GM12878 (cell line): Measurements from ENCODE around the gene DPF3. TPM values are rescaled to one million over a fixed set of nuclear protein-coding genes. Genes with fewer than 3 reads are reported as not detected.

Experiments
- BACH1 ChIP-seq: fragments of 450-650 bp; IDR thresholded peaks from 2 replicates; pipeline ENCODE4 v1.6.1; 2017; ENCODE audit warnings: mild to moderate bottlenecking, borderline replicate concordance
- CBX3 ChIP-seq: fragments of 200-600 bp; sonication (generic); IDR thresholded peaks from 2 replicates; pipeline ENCODE4 v1.6.1; 2016; ENCODE audit warnings: low read depth, borderline replicate concordance
- CBX5 ChIP-seq: sonication (generic); IDR thresholded peaks from 2 replicates; pipeline ENCODE4 v1.6.1; 2016; ENCODE audit warnings: low read depth, moderate library complexity, mild to moderate bottlenecking, inconsistent platforms
- CHD1 ChIP-seq: IDR thresholded peaks from 2 replicates; pipeline ENCODE4 v1.6.1; 2012; ENCODE audit warnings: low read depth, low read length, improper control_type of control experiment
- CHD2 ChIP-seq: IDR thresholded peaks from 2 replicates; pipeline ENCODE4 v1.6.1; 2011; ENCODE audit warnings: low read depth, low read length, improper control_type of control experiment, borderline replicate concordance
- CHD4 ChIP-seq: fragments of 200-600 bp; sonication (generic); IDR thresholded peaks from 2 replicates; pipeline ENCODE4 v1.6.1; 2016; ENCODE audit warnings: mild to moderate bottlenecking
- CREM ChIP-seq: IDR thresholded peaks from 2 replicates; pipeline ENCODE4 v1.6.1; 2014; ENCODE audit warnings: antibody characterized with exemption, low read depth
- EED ChIP-seq: sonication (generic); IDR thresholded peaks from 2 replicates; pipeline ENCODE4 v1.6.1; 2016; ENCODE audit warnings: antibody characterized with exemption, low read depth
- HDGF ChIP-seq: fragments of 450-650 bp; IDR thresholded peaks from 2 replicates; pipeline ENCODE4 v1.6.1; 2016; ENCODE audit warnings: antibody characterized with exemption
- LARP7 ChIP-seq: fragments of 450-650 bp; IDR thresholded peaks from 2 replicates; pipeline ENCODE4 v1.6.1; 2017; ENCODE audit warnings: mild to moderate bottlenecking
- NFXL1 ChIP-seq: fragments of 450-650 bp; IDR thresholded peaks from 2 replicates; pipeline ENCODE4 v1.6.1; 2017; ENCODE audit warnings: antibody characterized with exemption, mild to moderate bottlenecking, borderline replicate concordance
- NFYB ChIP-seq: IDR thresholded peaks from 2 replicates; pipeline ENCODE4 v1.6.1; 2011; ENCODE audit warnings: low read depth, mild to moderate bottlenecking, low read length, improper control_type of control experiment, moderate library complexity; ENCODE audit not compliant: insufficient read depth
- PAX5 ChIP-seq: IDR thresholded peaks from 2 replicates; pipeline ENCODE4 v1.6.1; 2011; ENCODE audit warnings: low read depth, low read length, borderline replicate concordance
- PML ChIP-seq: IDR thresholded peaks from 2 replicates; pipeline ENCODE4 v1.6.1; 2012; ENCODE audit warnings: low read length, inconsistent platforms
- POU2F2 ChIP-seq: IDR thresholded peaks from 3 replicates; pipeline ENCODE4 v1.6.1; 2011; ENCODE audit warnings: low read depth, mild to moderate bottlenecking, low read length, borderline replicate concordance
- RB1 ChIP-seq: fragments of 450-650 bp; formaldehyde crosslinking; IDR thresholded peaks from 2 replicates; pipeline ENCODE4 v1.6.1; 2017; ENCODE audit warnings: mild to moderate bottlenecking, borderline replicate concordance
- SIN3A ChIP-seq: IDR thresholded peaks from 2 replicates; pipeline ENCODE4 v1.6.1; 2012; ENCODE audit warnings: low read depth, low read length, improper control_type of control experiment
- SIX5 ChIP-seq: IDR thresholded peaks from 2 replicates; pipeline ENCODE4 v1.6.1; 2011; ENCODE audit warnings: mild to moderate bottlenecking, low read depth, low read length, moderate library complexity; ENCODE audit not compliant: severe bottlenecking
- SPI1 ChIP-seq: IDR thresholded peaks from 2 replicates; pipeline ENCODE4 v1.6.1; 2011; ENCODE audit warnings: low read depth, mild to moderate bottlenecking, low read length, moderate library complexity, borderline replicate concordance; ENCODE audit not compliant: insufficient read depth
- SREBF2 ChIP-seq: IDR thresholded peaks from 2 replicates; pipeline ENCODE4 v1.6.1; 2012; ENCODE audit warnings: mild to moderate bottlenecking, low read length
- SRF ChIP-seq, 2 experiments: IDR thresholded peaks; 2 replicates each; pipeline ENCODE4 v1.6.1; 2011; ENCODE audit warnings: low read depth in 2 of 2, low read length in 2 of 2, mild to moderate bottlenecking in 1 of 2, moderate library complexity in 1 of 2
- TBL1XR1 ChIP-seq: IDR thresholded peaks from 2 replicates; pipeline ENCODE4 v1.6.1; 2012; ENCODE audit warnings: low read depth, low read length, improper control_type of control experiment
- YY1 ChIP-seq: IDR thresholded peaks from 2 replicates; pipeline ENCODE4 v1.6.1; 2011; ENCODE audit warnings: low read depth, mild to moderate bottlenecking, low read length
- ZNF24 ChIP-seq: fragments of 450-650 bp; IDR thresholded peaks from 2 replicates; pipeline ENCODE4 v1.6.1; 2017; ENCODE audit warnings: antibody characterized with exemption, mild to moderate bottlenecking
- ZNF384 ChIP-seq: IDR thresholded peaks from 2 replicates; pipeline ENCODE4 v1.6.1; 2012; ENCODE audit warnings: low read depth, mild to moderate bottlenecking, low read length, improper control_type of control experiment, borderline replicate concordance
- ZSCAN29 ChIP-seq: fragments of 450-650 bp; IDR thresholded peaks from 2 replicates; pipeline ENCODE4 v1.6.1; 2017; ENCODE audit warnings: mild to moderate bottlenecking, moderate library complexity
- ZZZ3 ChIP-seq: IDR thresholded peaks from 2 replicates; pipeline ENCODE4 v1.6.1; 2011; ENCODE audit warnings: low read depth; ENCODE audit not compliant: control insufficient read depth, insufficient read length
- polyA plus RNA-seq, 11 experiments: library from polyadenylated mRNA; depleted of rRNA in 4 of 11; unstranded in 6 of 11; stranded (reverse) in 5 of 11; fragments of >200 nt; fragmentation: Nextera tagmentation in 4 of 11; fragmentation: Illumina TruSeq in 1 of 11; extraction: Ambion mirVana in 4 of 11; extraction: Trizol in 1 of 11; gene quantifications; 1 replicate in 1 of 11; 2 replicates in 10 of 11; pipeline versions ENCODE4 v1.2.1 to v1.2.3, GENCODE V29; 2011 to 2016; ENCODE audit warnings: inconsistent platforms in 2 of 11, missing spikeins in 2 of 11, low read depth in 1 of 11
- total RNA-seq, 4 experiments: library from RNA; depleted of rRNA in 3 of 4; stranded (reverse); fragments of >200 nt in 3 of 4; fragmentation: Illumina TruSeq in 1 of 4; extraction: Trizol in 1 of 4; gene quantifications; 2 replicates each; pipeline versions ENCODE4 v1.2.1 to v1.2.3, GENCODE V29; 2013 to 2021
- TF ChIP-seq, protein P1 (sequence below): IDR thresholded peaks from 2 replicates; pipeline ENCODE4 v1.6.1; 2012; ENCODE audit warnings: low read depth, low read length, improper control_type of control experiment
- TF ChIP-seq, protein P2 (sequence below): fragments of 450-650 bp; IDR thresholded peaks from 2 replicates; pipeline ENCODE4 v1.6.1; 2016; ENCODE audit warnings: mild to moderate bottlenecking
- TF ChIP-seq, protein P3 (sequence below): fragments of 450-650 bp; conservative IDR thresholded peaks from 2 replicates; pipeline ENCODE4 v1.6.1; 2017; ENCODE audit warnings: mild to moderate bottlenecking, moderate library complexity

Gene DPF3
- total and polyA plus RNA-seq, 10 of the 15 experiments (the other 5 are each of a cell fraction or from before 2014, with no cell fraction given), result 0.69 to 8.0 (median 2.2) TPM

DNA sequence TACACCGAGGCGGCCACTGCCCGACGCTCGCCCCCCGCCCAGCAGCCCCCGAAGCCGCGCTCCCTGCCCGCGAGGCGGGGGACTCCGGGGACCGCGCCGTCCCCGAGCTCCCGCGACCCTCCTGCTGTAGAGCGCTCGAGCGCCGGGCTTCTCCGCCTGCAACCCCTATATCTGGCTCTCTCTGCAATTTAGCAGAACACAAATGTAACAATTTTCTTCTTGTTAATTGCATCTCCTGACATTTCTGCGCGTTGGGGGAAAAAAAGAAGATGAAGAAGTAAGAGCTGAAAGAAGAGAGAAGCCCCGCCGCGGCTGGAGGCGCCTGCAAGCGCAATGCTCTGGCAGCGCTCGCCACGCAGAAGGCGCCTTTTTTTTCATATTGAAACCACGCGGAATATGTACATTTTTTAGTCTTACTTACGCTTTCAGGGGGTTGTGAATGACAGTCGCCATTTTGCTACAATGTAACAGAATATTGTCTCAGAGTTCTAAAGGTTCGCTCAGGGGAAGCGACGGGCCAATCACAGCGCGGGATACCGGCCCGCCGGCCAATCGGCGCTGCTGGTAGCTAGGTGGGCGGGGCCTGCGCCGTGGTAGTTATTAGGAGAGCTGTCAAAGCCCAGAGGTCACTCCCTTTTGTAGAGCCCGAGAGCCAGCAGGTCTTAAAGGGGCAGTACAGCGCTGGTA, at the start of gene DPF3 (continued):
- TF ChIP-seq, protein P1, sequence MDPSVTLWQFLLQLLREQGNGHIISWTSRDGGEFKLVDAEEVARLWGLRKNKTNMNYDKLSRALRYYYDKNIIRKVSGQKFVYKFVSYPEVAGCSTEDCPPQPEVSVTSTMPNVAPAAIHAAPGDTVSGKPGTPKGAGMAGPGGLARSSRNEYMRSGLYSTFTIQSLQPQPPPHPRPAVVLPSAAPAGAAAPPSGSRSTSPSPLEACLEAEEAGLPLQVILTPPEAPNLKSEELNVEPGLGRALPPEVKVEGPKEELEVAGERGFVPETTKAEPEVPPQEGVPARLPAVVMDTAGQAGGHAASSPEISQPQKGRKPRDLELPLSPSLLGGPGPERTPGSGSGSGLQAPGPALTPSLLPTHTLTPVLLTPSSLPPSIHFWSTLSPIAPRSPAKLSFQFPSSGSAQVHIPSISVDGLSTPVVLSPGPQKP, result no peak
- TF ChIP-seq SIX5, result no peak
- TF ChIP-seq ZSCAN29, result no peak
- TF ChIP-seq NFYB, result peak; percentile 85
- TF ChIP-seq LARP7, result no peak
- no peak for TF ChIP-seq SPI1
- TF ChIP-seq CBX5, result no peak
- TF ChIP-seq CHD4, result no peak
- TF ChIP-seq, protein P2, sequence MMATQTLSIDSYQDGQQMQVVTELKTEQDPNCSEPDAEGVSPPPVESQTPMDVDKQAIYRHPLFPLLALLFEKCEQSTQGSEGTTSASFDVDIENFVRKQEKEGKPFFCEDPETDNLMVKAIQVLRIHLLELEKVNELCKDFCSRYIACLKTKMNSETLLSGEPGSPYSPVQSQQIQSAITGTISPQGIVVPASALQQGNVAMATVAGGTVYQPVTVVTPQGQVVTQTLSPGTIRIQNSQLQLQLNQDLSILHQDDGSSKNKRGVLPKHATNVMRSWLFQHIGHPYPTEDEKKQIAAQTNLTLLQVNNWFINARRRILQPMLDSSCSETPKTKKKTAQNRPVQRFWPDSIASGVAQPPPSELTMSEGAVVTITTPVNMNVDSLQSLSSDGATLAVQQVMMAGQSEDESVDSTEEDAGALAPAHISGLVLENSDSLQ, result peak; percentile 90
- TF ChIP-seq PAX5, result no peak
- TF ChIP-seq BACH1, result no peak
- TF ChIP-seq ZNF24, result no peak
- peak; percentile 87 for TF ChIP-seq YY1
- TF ChIP-seq CBX3, result no peak
- no peak for TF ChIP-seq RB1
- 0 out of 2 replicates have a peak, but pooled peaks have one; percentile 22 for TF ChIP-seq CREM
- no peak for TF ChIP-seq SRF (IDR thresholded peaks at IDR 0.05; ENCODE audit: low read depth in 2 of 2, low read length in 2 of 2)
- TF ChIP-seq, protein P3, sequence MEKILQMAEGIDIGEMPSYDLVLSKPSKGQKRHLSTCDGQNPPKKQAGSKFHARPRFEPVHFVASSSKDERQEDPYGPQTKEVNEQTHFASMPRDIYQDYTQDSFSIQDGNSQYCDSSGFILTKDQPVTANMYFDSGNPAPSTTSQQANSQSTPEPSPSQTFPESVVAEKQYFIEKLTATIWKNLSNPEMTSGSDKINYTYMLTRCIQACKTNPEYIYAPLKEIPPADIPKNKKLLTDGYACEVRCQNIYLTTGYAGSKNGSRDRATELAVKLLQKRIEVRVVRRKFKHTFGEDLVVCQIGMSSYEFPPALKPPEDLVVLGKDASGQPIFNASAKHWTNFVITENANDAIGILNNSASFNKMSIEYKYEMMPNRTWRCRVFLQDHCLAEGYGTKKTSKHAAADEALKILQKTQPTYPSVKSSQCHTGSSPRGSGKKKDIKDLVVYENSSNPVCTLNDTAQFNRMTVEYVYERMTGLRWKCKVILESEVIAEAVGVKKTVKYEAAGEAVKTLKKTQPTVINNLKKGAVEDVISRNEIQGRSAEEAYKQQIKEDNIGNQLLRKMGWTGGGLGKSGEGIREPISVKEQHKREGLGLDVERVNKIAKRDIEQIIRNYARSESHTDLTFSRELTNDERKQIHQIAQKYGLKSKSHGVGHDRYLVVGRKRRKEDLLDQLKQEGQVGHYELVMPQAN, result peak; percentile 52; the same call in 1 of the 2 replicates
- no peak for TF ChIP-seq CHD1
- peak; percentile 11; the same call in 1 of the 3 replicates for TF ChIP-seq POU2F2
- TF ChIP-seq ZNF384, result no peak
- TF ChIP-seq TBL1XR1, result no peak
- TF ChIP-seq SREBF2, result no peak
- no peak for TF ChIP-seq PML
- peak; percentile 59; the same call in 1 of the 2 replicates for TF ChIP-seq CHD2
- TF ChIP-seq EED, result no peak
- TF ChIP-seq HDGF, result no peak
- no peak; the same call in 1 of the 2 replicates for TF ChIP-seq SIN3A
- no peak for TF ChIP-seq ZZZ3
- TF ChIP-seq NFXL1, result no peak
